Measurements from ENCODE around the gene TOPAZ1.

TOPAZ1 gene

DNA sequence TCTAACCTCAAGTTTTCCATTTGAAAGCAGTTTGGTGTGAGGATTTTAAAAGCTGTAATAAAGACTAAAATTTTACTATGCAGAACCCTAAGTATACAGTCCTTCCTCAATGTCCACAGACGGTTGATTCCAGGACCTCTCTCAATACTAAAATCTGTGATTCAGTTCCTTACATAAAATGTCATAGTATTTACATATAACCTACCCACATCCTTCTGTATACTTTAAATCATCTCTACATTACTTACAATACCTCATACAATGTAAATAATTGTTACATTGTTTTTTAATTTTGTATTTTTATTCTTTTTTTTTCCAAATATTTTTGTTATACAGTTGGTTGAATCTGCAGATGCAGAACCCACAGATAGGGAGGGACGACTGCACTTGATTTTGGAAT, 2.8 kb upstream of the TOPAZ1 start:
- no peak for DNase-seq (ENCODE audit: low read depth)
- TF ChIP-seq, protein P1, sequence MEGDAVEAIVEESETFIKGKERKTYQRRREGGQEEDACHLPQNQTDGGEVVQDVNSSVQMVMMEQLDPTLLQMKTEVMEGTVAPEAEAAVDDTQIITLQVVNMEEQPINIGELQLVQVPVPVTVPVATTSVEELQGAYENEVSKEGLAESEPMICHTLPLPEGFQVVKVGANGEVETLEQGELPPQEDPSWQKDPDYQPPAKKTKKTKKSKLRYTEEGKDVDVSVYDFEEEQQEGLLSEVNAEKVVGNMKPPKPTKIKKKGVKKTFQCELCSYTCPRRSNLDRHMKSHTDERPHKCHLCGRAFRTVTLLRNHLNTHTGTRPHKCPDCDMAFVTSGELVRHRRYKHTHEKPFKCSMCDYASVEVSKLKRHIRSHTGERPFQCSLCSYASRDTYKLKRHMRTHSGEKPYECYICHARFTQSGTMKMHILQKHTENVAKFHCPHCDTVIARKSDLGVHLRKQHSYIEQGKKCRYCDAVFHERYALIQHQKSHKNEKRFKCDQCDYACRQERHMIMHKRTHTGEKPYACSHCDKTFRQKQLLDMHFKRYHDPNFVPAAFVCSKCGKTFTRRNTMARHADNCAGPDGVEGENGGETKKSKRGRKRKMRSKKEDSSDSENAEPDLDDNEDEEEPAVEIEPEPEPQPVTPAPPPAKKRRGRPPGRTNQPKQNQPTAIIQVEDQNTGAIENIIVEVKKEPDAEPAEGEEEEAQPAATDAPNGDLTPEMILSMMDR (conservative IDR thresholded peaks at IDR 0.05; ENCODE audit: low read depth, low read length), result no peak
- no peak overlapping the region for H3K4me3 ChIP-seq (ENCODE audit: low read depth, low read length)

DNA sequence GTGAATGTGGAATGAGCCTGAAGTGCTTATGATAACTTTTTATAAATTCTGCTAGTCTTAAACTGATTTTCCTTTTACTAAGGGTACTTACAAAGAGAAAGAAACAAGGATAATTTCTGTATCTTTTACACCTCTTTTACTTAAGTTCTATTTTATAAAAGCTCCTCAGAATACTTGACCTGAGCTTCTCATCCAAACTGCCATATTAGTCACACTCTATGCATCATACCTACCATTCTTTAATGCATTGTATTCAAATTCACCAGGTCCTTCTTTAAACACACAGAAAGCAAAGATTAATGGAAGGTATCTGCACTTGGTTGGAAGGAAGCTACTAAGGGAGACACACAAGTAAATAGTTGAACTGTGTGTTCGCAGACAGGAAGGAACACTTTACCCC, 1.6 kb upstream of the TOPAZ1 start:
- DNase-seq (ENCODE audit: low read depth), result no peak
- no peak overlapping the region for H3K4me3 ChIP-seq (ENCODE audit: low read depth, low read length)
- TF ChIP-seq, protein P1 (conservative IDR thresholded peaks at IDR 0.05; ENCODE audit: low read depth, low read length), result no peak

DNA sequence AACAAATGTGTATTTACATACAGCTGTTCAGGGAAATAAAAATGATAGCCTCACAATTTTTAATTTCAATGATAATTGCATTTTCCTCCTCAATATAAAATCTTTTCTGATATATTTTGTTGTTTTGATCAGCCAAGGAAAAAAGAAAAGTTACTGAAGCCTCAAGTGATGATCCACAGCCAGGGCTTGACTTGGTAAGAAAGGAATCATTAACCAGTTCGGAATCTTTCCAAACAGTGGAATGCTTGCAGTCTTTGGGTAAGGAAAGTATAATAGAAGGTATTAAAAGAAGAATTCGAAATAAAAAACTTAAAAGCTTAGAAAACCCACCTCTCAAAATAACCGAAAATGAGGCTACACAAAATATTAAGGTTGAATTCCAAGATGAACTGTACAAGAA, 1.0 kb downstream of the TOPAZ1 start:
- no peak overlapping the region for H3K4me3 ChIP-seq (ENCODE audit: low read depth, low read length)
- TF ChIP-seq, protein P1 (conservative IDR thresholded peaks at IDR 0.05; ENCODE audit: low read depth, low read length), result no peak
- DNase-seq (ENCODE audit: low read depth), result no peak

DNA sequence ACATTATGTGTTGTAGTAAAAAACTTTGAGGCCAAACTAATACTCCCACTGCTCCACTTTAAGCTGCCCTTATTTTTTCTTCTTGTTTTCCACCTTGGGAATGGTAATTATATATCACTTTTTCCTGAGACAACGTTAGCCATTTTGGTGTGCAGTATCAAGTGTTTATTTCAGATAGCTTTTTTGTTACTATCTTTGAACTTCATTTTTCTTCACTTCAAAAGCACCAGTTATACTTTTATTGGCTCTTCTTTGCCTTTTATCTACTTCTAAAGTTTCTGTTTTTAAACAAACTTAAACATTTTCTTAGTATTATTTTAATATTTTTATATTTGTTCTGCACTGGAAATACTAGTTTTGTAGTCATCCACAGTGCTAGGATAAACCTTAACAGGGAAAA, 6.5 kb downstream of the TOPAZ1 start:
- no peak for DNase-seq (ENCODE audit: low read depth)
- TF ChIP-seq, protein P1 (conservative IDR thresholded peaks at IDR 0.05; ENCODE audit: low read depth, low read length), result no peak

DNA sequence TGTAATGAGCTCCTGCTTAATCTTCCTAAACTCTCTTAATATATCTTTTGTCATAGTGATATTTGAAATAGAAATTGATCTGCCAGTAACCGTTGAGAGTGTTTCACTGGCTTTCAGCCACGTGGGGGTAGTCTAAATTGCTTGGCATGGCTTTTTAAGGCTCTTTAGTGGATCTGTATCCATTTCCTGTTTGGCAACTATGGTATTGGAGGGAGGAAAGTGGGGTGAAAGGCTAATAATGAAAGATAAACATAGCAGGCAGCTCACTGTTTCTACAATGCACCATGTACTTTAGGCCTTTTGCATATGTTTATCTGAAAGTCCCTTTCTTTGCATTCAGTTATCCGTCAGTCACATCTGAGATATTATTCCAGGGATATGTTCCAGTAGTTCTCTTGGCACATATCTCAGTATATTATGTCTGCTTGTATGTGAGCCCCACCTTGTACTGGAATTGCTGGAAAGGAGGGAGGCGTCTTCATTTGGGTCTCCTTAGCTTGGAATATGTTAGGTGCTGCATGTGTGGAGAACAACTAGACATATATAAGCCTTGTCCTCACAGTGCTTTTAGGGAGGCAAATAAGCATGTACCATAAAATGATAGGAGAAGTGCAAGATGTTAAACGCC, 10.8 kb downstream of the TOPAZ1 start:
- no peak overlapping the region for H3K4me3 ChIP-seq (ENCODE audit: low read depth, low read length)
- peak; percentile 31 for DNase-seq (ENCODE audit: low read depth)
- TF ChIP-seq, protein P1 (conservative IDR thresholded peaks at IDR 0.05; ENCODE audit: low read depth, low read length), result no peak

More for the DNA sequence above, 6.5 kb downstream of the TOPAZ1 start:
- no peak overlapping the region for H3K4me3 ChIP-seq (ENCODE audit: low read depth, low read length)

DNA sequence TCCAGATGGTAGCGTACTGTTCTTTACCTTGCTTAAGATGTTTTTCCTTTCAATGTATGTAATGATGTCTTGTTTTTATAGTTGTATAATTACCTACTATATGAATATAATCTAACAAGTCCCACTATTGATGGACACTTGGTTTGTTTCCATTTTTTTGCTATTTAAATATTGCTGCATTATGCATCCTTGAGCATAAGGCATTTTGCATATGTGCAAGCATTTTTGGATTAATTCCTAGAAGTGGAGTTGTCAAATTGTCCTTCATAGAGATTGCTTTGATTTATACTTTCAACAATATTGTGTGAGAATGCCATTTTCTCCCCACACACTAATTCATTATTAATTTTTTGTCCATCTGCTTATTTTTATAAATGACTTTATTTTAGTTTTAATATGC, 17.7 kb downstream of the TOPAZ1 start:
- H3K4me3 ChIP-seq (ENCODE audit: low read depth, low read length), result no peak overlapping the region
- TF ChIP-seq, protein P1 (conservative IDR thresholded peaks at IDR 0.05; ENCODE audit: low read depth, low read length), result no peak
- DNase-seq (ENCODE audit: low read depth), result no peak

DNA sequence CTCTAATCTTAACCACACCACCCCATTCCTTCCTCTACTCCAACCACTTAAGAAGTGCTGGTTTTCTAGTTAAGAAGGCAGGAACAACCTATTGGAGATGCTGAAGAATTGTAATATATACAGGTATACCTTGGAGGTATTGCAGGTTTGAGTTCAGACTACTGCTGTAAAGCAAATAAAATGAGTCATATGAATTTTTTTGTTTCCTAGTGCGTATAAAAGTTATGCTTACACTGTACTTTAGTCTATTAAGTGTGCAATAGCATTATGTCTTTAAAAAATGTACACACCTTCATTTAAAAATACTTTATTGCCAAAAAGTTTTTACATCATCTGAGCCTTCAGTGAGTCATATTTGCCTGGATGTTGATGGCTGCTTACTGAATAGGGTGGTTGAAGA, 22.5 kb downstream of the TOPAZ1 start:
- TF ChIP-seq, protein P1 (conservative IDR thresholded peaks at IDR 0.05; ENCODE audit: low read depth, low read length), result no peak
- DNase-seq (ENCODE audit: low read depth), result no peak
- H3K4me3 ChIP-seq (ENCODE audit: low read depth, low read length), result no peak overlapping the region
